Kidney (tissue), 14 donors: ENCODE measurements around the gene MAN1A2. TPM values are rescaled to one million over a fixed set of nuclear protein-coding genes. Genes with fewer than 3 reads are reported as not detected.

Experiments used
- DNase-seq, 5 donors: peaks; one replicate each; pipeline ENCODE4 v3.0.0-alpha.2; 2013 to 2020
- FAIRE-seq: peaks from 2 replicates; lab custom pipeline; 2012; peaks lifted over from hg19 to GRCh38; lab: Jason Lieb, UNC
- H3K27ac ChIP-seq, 2 donors: one replicate each; pipeline ENCODE4 v1.7.0; 2013; ENCODE audit warnings: low read depth in 2 of 2, low read length in 2 of 2, inconsistent platforms in 1 of 2
- H3K27me3 ChIP-seq: one replicate; pipeline ENCODE4 v1.7.1; 2013; ENCODE audit warnings: low read length, inconsistent platforms; ENCODE audit not compliant: control insufficient read depth, insufficient read depth
- H3K36me3 ChIP-seq, 3 donors: one replicate each; pipeline versions ENCODE4 v1.7.0 to v1.7.1; 2013; ENCODE audit warnings: low read length in 3 of 3, control low read depth in 1 of 3, inconsistent platforms in 1 of 3; ENCODE audit not compliant: insufficient read depth in 3 of 3, control insufficient read depth in 2 of 3
- H3K4me1 ChIP-seq, 3 donors: one replicate each; pipeline versions ENCODE4 v1.7.0 to v1.7.1; 2013; ENCODE audit warnings: low read length in 3 of 3, inconsistent platforms in 1 of 3, low read depth in 1 of 3; ENCODE audit not compliant: control insufficient read depth in 2 of 3, insufficient read depth in 2 of 3
- H3K4me3 ChIP-seq, 3 donors: one replicate each; pipeline versions ENCODE4 v1.7.0 to v1.8.1; 2013; ENCODE audit warnings: low read length in 3 of 3, control low read depth in 1 of 3, inconsistent platforms in 1 of 3
- H3K9ac ChIP-seq, 3 donors: one replicate each; pipeline versions ENCODE4 v1.7.0 to v1.7.1; 2013; ENCODE audit warnings: low read length in 3 of 3, control low read depth in 1 of 3, inconsistent platforms in 1 of 3
- H3K9me3 ChIP-seq, 3 donors: one replicate each; pipeline versions ENCODE4 v1.7.0 to v1.7.1; 2013; ENCODE audit warnings: low read length in 3 of 3, control low read depth in 1 of 3, inconsistent platforms in 1 of 3; ENCODE audit not compliant: control insufficient read depth in 2 of 3, insufficient read depth in 1 of 3
- intact Hi-C: fragments of 100-400 bp; cut with DNase I; formaldehyde crosslinking; loops from one replicate; pipeline ENCODE4 v1.11.1; 2022
- polyA plus RNA-seq: library from polyadenylated mRNA; stranded (reverse); fragments of 350-450 nt; fragmentation: Illumina TruSeq; extraction: RNeasy Lipid Tissue Mini Kit (QIAGEN cat#74804); gene quantifications from one replicate; pipeline ENCODE4 v1.2.3, GENCODE V29; 2014; ENCODE audit warnings: low read depth, low replicate concordance; ENCODE audit not compliant: insufficient read depth
- total RNA-seq: library from RNA; stranded (reverse); fragmentation: NEBNext Ultra II Directional; extraction: Animal tissue kit (Norgen Biotek cat#: 25700); gene quantifications from one replicate; pipeline ENCODE4 v1.2.1, GENCODE V29; 2021
- TF ChIP-seq, protein P1 (sequence below): IDR thresholded peaks from 3 replicates; pipeline ENCODE4 v1.5.1; 2012; ENCODE audit warnings: mild to moderate bottlenecking, moderate library complexity, borderline replicate concordance; ENCODE audit not compliant: insufficient read depth; ENCODE audit errors: extremely low read depth
- donor health status: control.
- donor health status: control.
- donor health status: control.
- donor health status: control.
- donor health status: control.
- donor health status: DM: yes; HTN: yes; CAD: no.
- donor health status: Normal renal cell carcinoma (clear cell type).

MAN1A2 gene
- total and polyA plus RNA-seq, 2 donors from 2014 or later: 8.0 to 54.4 TPM

DNA sequence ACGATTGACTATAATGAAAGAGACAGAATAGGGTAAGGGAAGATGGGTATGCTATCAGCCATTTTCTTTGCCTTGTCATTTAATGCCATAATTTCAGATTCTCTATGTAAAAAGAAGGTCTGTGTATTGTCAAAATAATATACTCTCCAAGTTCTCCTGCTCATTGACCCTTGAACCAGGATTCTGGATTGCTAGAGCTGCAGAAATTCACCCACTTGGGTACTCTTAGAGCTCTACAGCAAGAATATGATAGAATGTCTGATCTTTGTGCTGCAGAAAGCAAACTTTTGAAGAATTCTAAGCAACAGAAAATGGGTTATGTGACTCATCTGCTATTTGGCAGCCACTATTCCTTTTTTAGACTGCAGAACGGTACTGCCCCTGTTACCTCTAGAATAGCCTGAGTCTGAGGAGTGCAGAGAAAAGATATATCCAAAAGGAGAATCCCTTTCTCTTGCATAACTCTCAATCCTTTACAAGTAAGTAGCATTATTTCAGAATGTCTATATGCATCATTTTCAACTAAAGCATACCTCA is 160.4 kb downstream of the MAN1A2 start:
- TF ChIP-seq, protein P1, sequence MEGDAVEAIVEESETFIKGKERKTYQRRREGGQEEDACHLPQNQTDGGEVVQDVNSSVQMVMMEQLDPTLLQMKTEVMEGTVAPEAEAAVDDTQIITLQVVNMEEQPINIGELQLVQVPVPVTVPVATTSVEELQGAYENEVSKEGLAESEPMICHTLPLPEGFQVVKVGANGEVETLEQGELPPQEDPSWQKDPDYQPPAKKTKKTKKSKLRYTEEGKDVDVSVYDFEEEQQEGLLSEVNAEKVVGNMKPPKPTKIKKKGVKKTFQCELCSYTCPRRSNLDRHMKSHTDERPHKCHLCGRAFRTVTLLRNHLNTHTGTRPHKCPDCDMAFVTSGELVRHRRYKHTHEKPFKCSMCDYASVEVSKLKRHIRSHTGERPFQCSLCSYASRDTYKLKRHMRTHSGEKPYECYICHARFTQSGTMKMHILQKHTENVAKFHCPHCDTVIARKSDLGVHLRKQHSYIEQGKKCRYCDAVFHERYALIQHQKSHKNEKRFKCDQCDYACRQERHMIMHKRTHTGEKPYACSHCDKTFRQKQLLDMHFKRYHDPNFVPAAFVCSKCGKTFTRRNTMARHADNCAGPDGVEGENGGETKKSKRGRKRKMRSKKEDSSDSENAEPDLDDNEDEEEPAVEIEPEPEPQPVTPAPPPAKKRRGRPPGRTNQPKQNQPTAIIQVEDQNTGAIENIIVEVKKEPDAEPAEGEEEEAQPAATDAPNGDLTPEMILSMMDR: no peak
- Histone ChIP-seq H3K4me1 (no peaks in the 10 kb centered on the region), H3K27ac (no peak overlapping the region), H3K36me3 (no peaks in the 10 kb centered on the region), H3K27me3 (no peaks in the 10 kb centered on the region), H3K9me3 (no peaks in the 10 kb centered on the region), H3K4me3 (no peak overlapping the region), H3K9ac (no peak overlapping the region)
- DNase-seq: no peak
- intact Hi-C loops: no loop called here
- no peak for FAIRE-seq

DNA sequence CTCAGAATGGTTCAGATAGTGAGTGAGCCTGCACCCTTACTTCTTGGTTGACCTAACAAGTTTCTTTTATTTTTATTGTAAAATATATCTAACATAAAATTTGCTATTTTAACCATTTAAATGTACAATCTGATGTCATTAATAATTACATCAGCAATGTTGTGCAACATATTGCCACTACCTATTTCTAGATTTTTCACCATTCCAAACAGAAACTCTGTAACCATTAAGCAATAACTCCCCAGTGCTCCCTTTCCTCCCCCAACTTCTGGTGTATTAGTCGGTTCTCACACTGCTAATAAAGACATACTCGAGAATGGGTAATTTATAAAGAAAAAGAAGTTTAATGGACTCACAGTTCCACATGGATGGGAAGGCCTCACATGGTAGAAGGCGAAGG is 162.4 kb downstream of the MAN1A2 start:
- intact Hi-C loops: loop anchor here (10.0 kb wide), 1 partner anchor 225 kb away; no protein-coding TSS in a partner anchor
- H3K4me1 ChIP-seq: no peaks in the 10 kb centered on the region
- H3K4me3 ChIP-seq: no peak overlapping the region
- no peak overlapping the region for H3K27ac ChIP-seq
- no peaks in the 10 kb centered on the region for H3K9me3 ChIP-seq
- H3K9ac ChIP-seq: no peak overlapping the region
- FAIRE-seq (no peak), DNase-seq (no peak)
- no peaks in the 10 kb centered on the region for H3K27me3 ChIP-seq
- TF ChIP-seq, protein P1: no peak
- H3K36me3 ChIP-seq: no peaks in the 10 kb centered on the region

DNA sequence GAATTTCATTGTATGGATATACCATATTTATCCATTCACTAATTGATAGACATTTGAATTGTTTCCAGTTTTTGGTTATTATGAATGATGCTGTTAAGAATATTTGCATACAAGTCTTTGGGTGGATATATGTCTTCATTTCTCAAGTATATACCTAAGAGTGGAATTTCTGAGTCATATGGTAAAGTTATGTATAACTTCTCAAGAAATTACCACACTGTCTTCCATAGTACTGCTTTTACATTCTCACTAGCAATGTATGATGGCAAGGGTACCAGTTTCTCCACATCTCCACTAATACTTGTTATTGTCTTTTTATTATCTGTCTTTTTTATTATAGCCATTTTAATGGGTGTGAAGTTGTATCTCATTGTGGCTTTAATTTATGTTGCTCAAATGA is 164.0 kb downstream of the MAN1A2 start:
- no peak overlapping the region for H3K27ac ChIP-seq
- TF ChIP-seq, protein P1: no peak
- H3K27me3 ChIP-seq: no peaks in the 10 kb centered on the region
- no peak for FAIRE-seq
- H3K36me3 ChIP-seq: no peaks in the 10 kb centered on the region
- intact Hi-C loops: loop anchor here (10.0 kb wide), 1 partner anchor 224 kb away; no protein-coding TSS in a partner anchor
- H3K4me1 ChIP-seq: no peaks in the 10 kb centered on the region
- H3K4me3 ChIP-seq: no peak overlapping the region
- no peak overlapping the region for H3K9ac ChIP-seq
- DNase-seq: no peak
- no peaks in the 10 kb centered on the region for H3K9me3 ChIP-seq
